Thymus (tissue), 14 donors: ENCODE results near the gene NPVF. TPM values are rescaled to one million over a fixed set of nuclear protein-coding genes. Genes with fewer than 3 reads are reported as not detected.

Experiments used
- DNase-seq, 9 donors: peaks; one replicate each; pipeline ENCODE4 v3.0.0-alpha.2; 2013; ENCODE audit warnings: low spot score in 9 of 9, low read depth in 6 of 9, missing footprints in 1 of 9
- H3K27ac ChIP-seq, 2 donors: one replicate each; pipeline ENCODE4 v1.5.1; 2013; ENCODE audit warnings: control low read depth in 1 of 2, low read depth in 1 of 2, low read length in 1 of 2, mild to moderate bottlenecking in 1 of 2, moderate library complexity in 1 of 2
- H3K27me3 ChIP-seq, 2 donors: one replicate each; pipeline ENCODE4 v1.5.1; 2013; ENCODE audit warnings: low read length in 1 of 2; ENCODE audit not compliant: control insufficient read depth in 2 of 2, insufficient read depth in 1 of 2
- H3K36me3 ChIP-seq, 2 donors: one replicate each; pipeline ENCODE4 v1.5.1; 2013; ENCODE audit warnings: low read length in 1 of 2, mild to moderate bottlenecking in 1 of 2, moderate library complexity in 1 of 2; ENCODE audit not compliant: control insufficient read depth in 2 of 2, insufficient read depth in 2 of 2
- H3K4me1 ChIP-seq, 2 donors: one replicate each; pipeline ENCODE4 v1.5.1; 2013; ENCODE audit warnings: low read length in 2 of 2; ENCODE audit not compliant: control insufficient read depth in 2 of 2, insufficient read depth in 2 of 2
- H3K4me3 ChIP-seq, 2 donors: one replicate each; pipeline ENCODE4 v1.5.1; 2013; ENCODE audit warnings: low read length in 2 of 2, control low read depth in 1 of 2, mild to moderate bottlenecking in 1 of 2
- H3K9me3 ChIP-seq, 2 donors: one replicate each; pipeline ENCODE4 v1.5.1; 2013; ENCODE audit warnings: low read length in 1 of 2, mild to moderate bottlenecking in 1 of 2; ENCODE audit not compliant: control insufficient read depth in 2 of 2, insufficient read depth in 1 of 2
- WGBS: extraction: QIAGEN DNeasy Blood & Tissue Kit; methylation state at CpG from one replicate; pipeline ENCODE4 v1.1.7; 2013; 5-methylcytosine and 5-hydroxymethylcytosine counted together
- long read RNA-seq, 10 donors: transcript quantifications; one replicate each; lab custom pipeline, GENCODE V29; 2026
- polyA plus RNA-seq: library from polyadenylated mRNA; stranded (reverse); fragments of 200-250 nt; gene quantifications from one replicate; pipeline ENCODE4 v1.2.3, GENCODE V29; 2013
- total RNA-seq: library from RNA; stranded (reverse); fragments of 120-200 nt; gene quantifications from one replicate; pipeline ENCODE4 v1.2.4, GENCODE V29; 2013
- donor health status: healthy.

Gene NPVF
- total RNA-seq (0.05 TPM), polyA plus RNA-seq (0.71 TPM)
- long read RNA-seq, donor 1, result 0 reads
- long read RNA-seq, donor 2, result 0 reads
- long read RNA-seq, donor 3, result 0 reads
- long read RNA-seq, donor 4, result 0 reads
- long read RNA-seq, donor 5, result 0 reads
- long read RNA-seq, donor 6, result 0 reads
- long read RNA-seq, donor 7, result 0 reads
- long read RNA-seq, donor 8, result 0 reads
- long read RNA-seq, donor 9, result 0 reads
- long read RNA-seq, donor 10, result 0 reads

GRCh38 chr7:25228386-25228785, at the start of gene NPVF:
NPVF (minus strand) TSS chr7:25228486; CDS start chr7:25228439, 47 bp downstream.
- H3K4me1 ChIP-seq, result peaks cover 3 to 8% of the 10 kb centered on the region in 2 donors
- H3K27ac ChIP-seq, result no peak within 1 kb of the TSS
- no peaks in the 10 kb centered on the region for H3K27me3 ChIP-seq
- H3K9me3 ChIP-seq, result no peaks in the 10 kb centered on the region
- 95% methylated on average over 1 of the region's 1 CpG for WGBS
- H3K36me3 ChIP-seq, result no peaks in the 10 kb centered on the region
- H3K4me3 ChIP-seq, result no peak within 1 kb of the TSS
- no peak for DNase-seq

GRCh38 chr7:25272265-25272664, 44.0 kb upstream of the NPVF start:
- DNase-seq, result no peak
- WGBS, result 95% methylated on average over 3 of the region's 3 CpGs
- no peaks in the 10 kb centered on the region for H3K36me3 ChIP-seq

GRCh38 chr7:25263337-25263736, 35.1 kb upstream of the NPVF start:
- Histone ChIP-seq H3K4me1 (peaks cover 6 to 11% of the 10 kb centered on the region in 2 donors), H3K27ac (no peak overlapping the region), H3K27me3 (no peaks in the 10 kb centered on the region), H3K9me3 (no peaks in the 10 kb centered on the region), H3K36me3 (no peaks in the 10 kb centered on the region), H3K4me3 (no peak overlapping the region)
- 99% methylated on average over 5 of the region's 5 CpGs for WGBS
- no peak for DNase-seq

More at GRCh38 chr7:25272265-25272664, 44.0 kb upstream of the NPVF start:
- H3K27ac ChIP-seq, result no peak overlapping the region
- no peaks in the 10 kb centered on the region for H3K9me3 ChIP-seq
- H3K4me3 ChIP-seq, result no peak overlapping the region
- no peaks in the 10 kb centered on the region for H3K27me3 ChIP-seq
- H3K4me1 ChIP-seq, result no peaks in the 10 kb centered on the region

GRCh38 chr7:25262586-25262985, 34.3 kb upstream of the NPVF start:
- H3K4me3 ChIP-seq, result no peak overlapping the region
- 86% methylated on average over 4 of the region's 4 CpGs for WGBS
- H3K36me3 ChIP-seq, result no peaks in the 10 kb centered on the region

GRCh38 chr7:25261545-25262140, 33.4 kb upstream of the NPVF start:
- Histone ChIP-seq H3K9me3 (no peaks in the 10 kb centered on the region), H3K36me3 (no peaks in the 10 kb centered on the region), H3K4me1 (peaks cover 6 to 11% of the 10 kb centered on the region in 2 donors), H3K27me3 (peaks cover 0 to 2% of the 10 kb centered on the region in 2 donors), H3K27ac (peak overlapping the region; percentile 52 to 85), H3K4me3 (peak overlapping the region in 1 of 2 donors; percentile 21)
- 64% methylated on average over 4 of the region's 4 CpGs for WGBS
- no peak for DNase-seq

More at GRCh38 chr7:25262586-25262985, 34.3 kb upstream of the NPVF start:
- Histone ChIP-seq H3K4me1 (peaks cover 6 to 11% of the 10 kb centered on the region in 2 donors), H3K27me3 (peaks cover 0 to 1% of the 10 kb centered on the region in 2 donors), H3K27ac (peak overlapping the region; percentile 18 to 26), H3K9me3 (no peaks in the 10 kb centered on the region)
- no peak for DNase-seq

GRCh38 chr7:25260862-25261494, 32.7 kb upstream of the NPVF start:
- peaks cover 6 to 11% of the 10 kb centered on the region in 2 donors for H3K4me1 ChIP-seq
- H3K9me3 ChIP-seq, result no peaks in the 10 kb centered on the region
- H3K27me3 ChIP-seq, result peaks cover 0 to 2% of the 10 kb centered on the region in 2 donors
- WGBS, result 13% methylated on average over 5 of the region's 5 CpGs
- H3K4me3 ChIP-seq, result peak overlapping the region in 1 of 2 donors; percentile 21
- H3K36me3 ChIP-seq, result no peaks in the 10 kb centered on the region
- peak; percentile 23 to 84 (median 54) for DNase-seq
- H3K27ac ChIP-seq, result peak overlapping the region in 1 of 2 donors; percentile 85

- Histone ChIP-seq H3K27ac (no peak overlapping the region), H3K9me3 (no peaks in the 10 kb centered on the region), H3K4me1 (peaks cover 6 to 11% of the 10 kb centered on the region in 2 donors), H3K4me3 (no peak overlapping the region), H3K27me3 (peaks cover 0 to 2% of the 10 kb centered on the region in 2 donors), H3K36me3 (no peaks in the 10 kb centered on the region)
- WGBS, result 37% methylated on average over 13 of the region's 13 CpGs
- DNase-seq, result peak; percentile 41 to 91 (median 76)
These were observed 31.4 kb upstream of the NPVF start for GRCh38 chr7:25259487-25260243.

- 96% methylated on average over 6 of the region's 6 CpGs for WGBS
- H3K27ac ChIP-seq, result no peak overlapping the region
- no peak for DNase-seq
- peaks cover 0 to 2% of the 10 kb centered on the region in 2 donors for H3K27me3 ChIP-seq
- H3K4me1 ChIP-seq, result peaks cover 0 to 7% of the 10 kb centered on the region in 2 donors
- H3K36me3 ChIP-seq, result no peaks in the 10 kb centered on the region
- H3K4me3 ChIP-seq, result no peak overlapping the region
- H3K9me3 ChIP-seq, result no peaks in the 10 kb centered on the region
These were observed 28.1 kb upstream of the NPVF start for GRCh38 chr7:25256333-25256819.
